Caco-2 (cell line): ENCODE results near the gene BRAF. TPM values are rescaled to one million over a fixed set of nuclear protein-coding genes. Genes with fewer than 3 reads are reported as not detected.
"Not testable (repeated sequence)": the region's sequence is repeated elsewhere in the genome, so short reads cannot be mapped to it uniquely, and the experiment has no call there.

Experiments
- BruUV-seq: library from RNA; stranded (reverse); fragments of 400-500 nt; replicated peaks from 2 replicates; lab custom pipeline; 2021; lab: Mats Ljungman, UMichigan
- CTCF ChIA-PET: fragments of 300-600 bp; sonication (Branson Sonifier 250); formaldehyde crosslinking; loops from one replicate; lab custom pipeline; 2022; ENCODE audit warnings: antibody characterized with exemption; lab: Charles Lee
- POLR2A ChIA-PET: fragments of 300-600 bp; sonication (Branson Sonifier 250); formaldehyde crosslinking; loops from one replicate; lab custom pipeline; 2022; ENCODE audit warnings: antibody characterized with exemption; lab: Charles Lee
- DNase-seq, 2 experiments: peaks; one replicate each; pipeline versions ENCODE4 v3.0.0 to v3.0.0-alpha.2; 2020 to 2022
- H3K27me3 ChIP-seq: replicated peaks from 2 replicates; pipeline ENCODE4 v1.6.0; 2011; ENCODE audit warnings: low read length; ENCODE audit not compliant: control insufficient read depth, insufficient read depth
- H3K36me3 ChIP-seq: 2 replicates; pipeline ENCODE4 v1.5.1; 2011; ENCODE audit warnings: low read length; ENCODE audit not compliant: control insufficient read depth, insufficient read depth
- H3K4me1 ChIP-seq: fragments of 250-450 bp; sonication (Bioruptor Pico); 2 replicates; pipeline ENCODE4 v1.5.1; 2020; ENCODE audit warnings: mild to moderate bottlenecking
- H3K4me3 ChIP-seq: 2 replicates; pipeline ENCODE4 v1.5.1; 2011; ENCODE audit warnings: low read depth, mild to moderate bottlenecking, control low read depth, low read length
- H3K9me3 ChIP-seq: fragments of 250-450 bp; sonication (Bioruptor Pico); 2 replicates; pipeline ENCODE4 v1.5.1; 2020; ENCODE audit warnings: mild to moderate bottlenecking, moderate library complexity
- H3K27ac Mint-ChIP-seq: one replicate; pipeline ENCODE4 v1.8.0; 2022; ENCODE audit warnings: mixed read lengths; ENCODE audit not compliant: unreplicated experiment
- H3K27me3 Mint-ChIP-seq: one replicate; pipeline ENCODE4 v1.8.0; 2022; ENCODE audit warnings: mixed read lengths; ENCODE audit not compliant: insufficient read depth, unreplicated experiment
- H3K36me3 Mint-ChIP-seq: one replicate; pipeline ENCODE4 v1.8.0; 2022; ENCODE audit warnings: mild to moderate bottlenecking, mixed read lengths; ENCODE audit not compliant: insufficient read depth, unreplicated experiment
- H3K4me1 Mint-ChIP-seq: one replicate; pipeline ENCODE4 v1.8.0; 2022; ENCODE audit warnings: low read depth, mixed read lengths; ENCODE audit not compliant: unreplicated experiment
- H3K4me3 Mint-ChIP-seq: one replicate; pipeline ENCODE4 v1.8.0; 2022; ENCODE audit warnings: mild to moderate bottlenecking, moderate library complexity, mixed read lengths; ENCODE audit not compliant: unreplicated experiment
- H3K9me3 Mint-ChIP-seq: one replicate; pipeline ENCODE4 v1.8.0; 2022; ENCODE audit warnings: mixed read lengths; ENCODE audit not compliant: unreplicated experiment
- intact Hi-C: fragments of 100-400 bp; cut with micrococcal nuclease; formaldehyde crosslinking; loops from one replicate; pipeline ENCODE4 v1.10.0; 2022; ENCODE audit not compliant: unreplicated experiment
- total RNA-seq: library from RNA; stranded (reverse); gene quantifications from 2 replicates; pipeline ENCODE4 v1.2.3, GENCODE V29; 2022
- TF ChIP-seq, protein P1 (sequence below), 2 experiments: fragments of 200-600 bp in 1 of 2; IDR thresholded peaks; 1 replicate in 1 of 2; 2 replicates in 1 of 2; pipeline versions ENCODE4 v1.5.1 to v1.8.0; 2011 to 2022; ENCODE audit warnings: antibody characterized with exemption in 1 of 2, control low read depth in 1 of 2, inconsistent platforms in 1 of 2, low read depth in 1 of 2, low read length in 1 of 2, mild to moderate bottlenecking in 1 of 2, moderate library complexity in 1 of 2; ENCODE audit not compliant: insufficient read depth in 1 of 2, severe bottlenecking in 1 of 2, unreplicated experiment in 1 of 2

BRAF gene
- total RNA-seq, 1 experiment from 2014 or later = 38.5 TPM

DNA sequence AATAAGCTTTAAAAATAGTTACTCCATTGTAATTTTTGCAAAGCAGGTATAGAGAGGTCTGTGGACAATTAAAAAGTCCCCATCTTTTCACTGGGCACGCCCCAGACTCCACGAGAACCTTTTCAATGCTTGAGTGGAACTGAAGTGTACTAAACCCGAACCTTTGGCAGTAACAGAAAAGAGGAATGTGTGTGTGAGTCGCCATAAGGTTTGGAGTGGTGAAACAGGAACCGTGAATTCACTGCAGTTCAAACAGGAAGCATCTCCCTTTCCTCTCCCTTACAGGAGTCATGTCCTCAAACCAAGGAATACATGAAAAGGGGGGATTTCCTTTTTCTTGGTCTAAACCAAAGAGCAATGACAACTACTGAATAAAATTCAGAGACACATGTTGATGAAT is 205.0 kb downstream of the BRAF start:
- no TSS peak for BruUV-seq
- ChIA-PET CTCF (no interaction called here), POLR2A (no interaction called here)
- Mint-ChIP-seq H3K4me3 (no peak overlapping the region), H3K27me3 (no peaks in the 10 kb centered on the region), H3K4me1 (no peaks in the 10 kb centered on the region), H3K36me3 (peaks cover 7% of the 10 kb centered on the region), H3K9me3 (no peaks in the 10 kb centered on the region), H3K27ac (no peak overlapping the region)
- no peaks in the 10 kb centered on the region for H3K36me3 ChIP-seq
- H3K4me3 ChIP-seq = no peak overlapping the region
- H3K27me3 ChIP-seq = no peaks in the 10 kb centered on the region
- TF ChIP-seq, protein P1, sequence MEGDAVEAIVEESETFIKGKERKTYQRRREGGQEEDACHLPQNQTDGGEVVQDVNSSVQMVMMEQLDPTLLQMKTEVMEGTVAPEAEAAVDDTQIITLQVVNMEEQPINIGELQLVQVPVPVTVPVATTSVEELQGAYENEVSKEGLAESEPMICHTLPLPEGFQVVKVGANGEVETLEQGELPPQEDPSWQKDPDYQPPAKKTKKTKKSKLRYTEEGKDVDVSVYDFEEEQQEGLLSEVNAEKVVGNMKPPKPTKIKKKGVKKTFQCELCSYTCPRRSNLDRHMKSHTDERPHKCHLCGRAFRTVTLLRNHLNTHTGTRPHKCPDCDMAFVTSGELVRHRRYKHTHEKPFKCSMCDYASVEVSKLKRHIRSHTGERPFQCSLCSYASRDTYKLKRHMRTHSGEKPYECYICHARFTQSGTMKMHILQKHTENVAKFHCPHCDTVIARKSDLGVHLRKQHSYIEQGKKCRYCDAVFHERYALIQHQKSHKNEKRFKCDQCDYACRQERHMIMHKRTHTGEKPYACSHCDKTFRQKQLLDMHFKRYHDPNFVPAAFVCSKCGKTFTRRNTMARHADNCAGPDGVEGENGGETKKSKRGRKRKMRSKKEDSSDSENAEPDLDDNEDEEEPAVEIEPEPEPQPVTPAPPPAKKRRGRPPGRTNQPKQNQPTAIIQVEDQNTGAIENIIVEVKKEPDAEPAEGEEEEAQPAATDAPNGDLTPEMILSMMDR (IDR thresholded peaks at IDR 0.05; ENCODE audit: insufficient read depth in 1 of 2, low read depth in 1 of 2, low read length in 1 of 2, severe bottlenecking in 1 of 2, unreplicated experiment in 1 of 2) = no peak
- DNase-seq = no peak
- no peaks in the 10 kb centered on the region for H3K9me3 ChIP-seq
- no peaks in the 10 kb centered on the region for H3K4me1 ChIP-seq
- intact Hi-C loops = no loop called here

DNA sequence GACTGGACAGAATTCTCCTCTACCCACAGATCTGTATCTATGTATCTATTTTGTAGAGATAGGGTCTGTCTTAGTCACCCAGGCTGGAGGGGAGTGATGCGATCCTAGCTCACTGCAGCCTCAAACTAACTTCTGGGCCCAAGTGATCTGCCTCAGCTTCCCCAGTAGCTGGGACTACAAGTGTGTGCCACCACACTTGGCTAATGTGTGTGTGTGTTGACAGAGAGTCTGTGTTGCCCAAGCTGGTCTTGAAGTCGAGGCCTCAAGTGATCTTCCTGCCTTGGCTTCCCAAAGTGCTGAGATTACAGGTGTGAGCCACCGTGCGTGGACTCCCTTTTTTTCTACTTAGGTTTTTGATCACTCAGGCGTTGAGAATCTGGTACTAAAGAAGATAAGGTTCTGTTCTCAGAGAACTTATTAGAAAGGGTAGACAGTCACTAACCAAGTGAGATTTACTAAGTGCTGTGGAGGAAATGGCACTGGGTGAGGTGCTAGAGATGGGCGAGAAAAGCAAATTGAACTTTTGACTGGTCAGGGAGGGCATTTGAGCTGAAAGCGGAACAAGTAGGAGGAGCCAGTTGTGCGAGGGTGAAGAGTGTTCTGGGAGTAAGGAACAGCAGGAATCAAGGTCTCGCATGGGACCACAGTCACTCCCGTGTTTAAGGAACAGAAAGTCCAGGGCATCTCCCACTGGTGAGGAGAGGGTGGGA is 210.2 kb downstream of the BRAF start:
- no TSS peak for BruUV-seq
- no peaks in the 10 kb centered on the region for H3K27me3 ChIP-seq
- Mint-ChIP-seq H3K27me3 (no peaks in the 10 kb centered on the region), H3K27ac (no peak overlapping the region), H3K4me1 (no peaks in the 10 kb centered on the region), H3K4me3 (no peak overlapping the region), H3K9me3 (peaks cover 7% of the 10 kb centered on the region), H3K36me3 (peaks cover 15% of the 10 kb centered on the region)
- DNase-seq = no peak
- intact Hi-C loops = no loop called here
- H3K4me1 ChIP-seq = no peaks in the 10 kb centered on the region
- CTCF ChIA-PET = interaction anchor here (0.6 kb wide), 1 partner anchor 14 kb away, joined by 3 read pairs; no protein-coding TSS in a partner anchor
- no peak overlapping the region for H3K4me3 ChIP-seq
- POLR2A ChIA-PET = no interaction called here
- H3K9me3 ChIP-seq = no peaks in the 10 kb centered on the region
- no peaks in the 10 kb centered on the region for H3K36me3 ChIP-seq
- TF ChIP-seq, protein P1 (IDR thresholded peaks at IDR 0.05; ENCODE audit: insufficient read depth in 1 of 2, low read depth in 1 of 2, low read length in 1 of 2, severe bottlenecking in 1 of 2, unreplicated experiment in 1 of 2) = no peak

DNA sequence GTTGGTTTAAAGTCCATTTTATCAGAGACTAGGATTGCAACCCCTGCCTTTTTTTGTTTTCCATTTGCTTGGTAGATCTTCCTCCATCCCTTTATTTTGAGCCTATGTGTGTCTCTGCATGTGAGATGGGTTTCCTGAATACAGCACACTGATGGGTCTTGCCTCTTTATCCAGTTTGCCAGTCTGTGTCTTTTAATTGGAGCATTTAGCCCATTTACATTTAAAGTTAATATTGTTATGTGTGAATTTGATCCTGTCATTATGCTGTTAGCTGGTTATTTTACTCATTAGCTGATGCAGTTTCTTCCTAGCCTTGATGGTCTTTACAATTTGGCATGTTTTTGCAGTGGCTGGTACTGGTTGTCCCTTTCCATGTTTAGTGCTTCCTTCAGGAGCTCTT is 212.3 kb downstream of the BRAF start:
- POLR2A ChIA-PET, H3K4me3 ChIP-seq, H3K9me3 Mint-ChIP-seq, H3K27me3 Mint-ChIP-seq, H3K4me3 Mint-ChIP-seq, H3K4me1 ChIP-seq, H3K36me3 ChIP-seq, H3K4me1 Mint-ChIP-seq, H3K27me3 ChIP-seq, CTCF ChIA-PET, H3K27ac Mint-ChIP-seq, H3K9me3 ChIP-seq, BruUV-seq, intact Hi-C loops, DNase-seq: not testable (repeated sequence)
- peaks cover 15% of the 10 kb centered on the region for H3K36me3 Mint-ChIP-seq

DNA sequence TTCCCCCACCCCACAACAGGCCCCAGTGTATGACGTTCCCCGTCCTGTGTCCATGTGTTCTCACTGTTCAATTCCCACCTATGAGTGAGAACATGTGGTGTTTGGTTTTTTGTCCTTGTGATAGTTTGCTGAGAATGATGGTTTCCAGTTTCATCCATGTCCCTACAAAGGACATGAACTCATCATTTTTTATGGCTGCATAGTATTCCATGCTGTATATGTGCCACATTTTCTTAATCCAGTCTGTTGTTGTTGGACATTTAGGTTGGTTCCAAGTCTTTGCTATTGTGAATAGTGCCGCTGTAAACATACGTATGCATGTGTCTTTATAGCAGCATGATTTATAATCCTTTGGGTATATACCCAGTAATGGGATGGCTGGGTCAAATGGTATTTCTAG is 216.0 kb downstream of the BRAF start:
- CTCF ChIA-PET, H3K4me3 ChIP-seq, H3K9me3 ChIP-seq, H3K27me3 ChIP-seq, H3K4me1 Mint-ChIP-seq, intact Hi-C loops, H3K9me3 Mint-ChIP-seq, BruUV-seq, H3K36me3 ChIP-seq, H3K4me3 Mint-ChIP-seq, DNase-seq, H3K4me1 ChIP-seq, POLR2A ChIA-PET, H3K27me3 Mint-ChIP-seq, H3K27ac Mint-ChIP-seq: not testable (repeated sequence)
- peaks cover 23% of the 10 kb centered on the region for H3K36me3 Mint-ChIP-seq
